Lung (tissue), 12 donors: Measurements from ENCODE around the gene ZNF132. TPM values are rescaled to one million over a fixed set of nuclear protein-coding genes. Genes with fewer than 3 reads are reported as not detected.

ENCODE experiments used
- ATAC-seq: fragments of 200-7000 bp; cut with Tn5 transposase; one replicate; pipeline ENCODE4 v1.9.1; 2020; ENCODE audit warnings: moderate number of reproducible peaks; ENCODE audit not compliant: insufficient read depth, low FRiP score
- DNase-seq, 3 donors: peaks; one replicate each; pipeline ENCODE4 v3.0.0-alpha.2; 2013 to 2017
- H3K27ac ChIP-seq, 2 donors: one replicate each; pipeline ENCODE4 v1.5.1; 2013; ENCODE audit warnings: mild to moderate bottlenecking in 2 of 2, moderate library complexity in 2 of 2, control low read depth in 1 of 2, inconsistent platforms in 1 of 2, low read depth in 1 of 2, low read length in 1 of 2
- H3K27me3 ChIP-seq, 3 donors: one replicate each; pipeline ENCODE4 v1.5.1; 2013; ENCODE audit warnings: low read length in 2 of 3; ENCODE audit not compliant: control insufficient read depth in 3 of 3, insufficient read depth in 3 of 3
- H3K36me3 ChIP-seq, 4 donors: one replicate each; pipeline ENCODE4 v1.5.1; 2013; ENCODE audit warnings: low read length in 4 of 4, mild to moderate bottlenecking in 1 of 4, moderate library complexity in 1 of 4; ENCODE audit not compliant: control insufficient read depth in 4 of 4, insufficient read depth in 4 of 4
- H3K4me1 ChIP-seq, 5 donors: one replicate each; pipeline ENCODE4 v1.5.1; 2013; ENCODE audit warnings: low read length in 5 of 5, mild to moderate bottlenecking in 2 of 5, moderate library complexity in 1 of 5; ENCODE audit not compliant: control insufficient read depth in 5 of 5, insufficient read depth in 5 of 5
- H3K4me3 ChIP-seq: one replicate; pipeline ENCODE4 v1.5.1; 2013; ENCODE audit warnings: mild to moderate bottlenecking, control low read depth, moderate library complexity
- H3K9ac ChIP-seq, 2 donors: one replicate each; pipeline ENCODE4 v1.5.1; 2013; ENCODE audit warnings: low read length in 2 of 2, control low read depth in 1 of 2; ENCODE audit not compliant: insufficient read depth in 1 of 2
- H3K9me3 ChIP-seq, 4 donors: one replicate each; pipeline ENCODE4 v1.5.1; 2013; ENCODE audit warnings: low read length in 3 of 4, mild to moderate bottlenecking in 1 of 4, moderate library complexity in 1 of 4; ENCODE audit not compliant: control insufficient read depth in 4 of 4, insufficient read depth in 3 of 4
- CTCF ChIP-seq: IDR thresholded peaks from 2 replicates; pipeline ENCODE4 v1.5.1; 2012; ENCODE audit warnings: mild to moderate bottlenecking; ENCODE audit errors: control extremely low read depth, extremely low read depth
- WGBS, 2 donors: extraction: QIAGEN DNeasy Blood & Tissue Kit; methylation state at CpG; one replicate each; pipeline ENCODE4 v1.1.7; 2013; 5-methylcytosine and 5-hydroxymethylcytosine counted together
- polyA plus RNA-seq, 2 donors: library from polyadenylated mRNA; stranded (reverse); fragments of 200-250 nt; gene quantifications; one replicate each; pipeline ENCODE4 v1.2.1, GENCODE V29; 2013
- total RNA-seq, 2 donors: library from RNA; depleted of rRNA in 1 of 2; stranded (reverse); fragments of >200 nt in 1 of 2; gene quantifications; one replicate each; pipeline ENCODE4 v1.2.1, GENCODE V29; 2014 to 2021
- donor health status: control.
- donor health status: control.
- donor health status: Bipolar disorder and iron deficiency.
- donor health status: healthy.
- donor health status: DM: yes; HTN: yes; CAD: no.

Gene ZNF132
- total and polyA plus RNA-seq, 4 donors = 1.0 to 7.4 (median 2.9) TPM

- ATAC-seq = no peak
- Histone ChIP-seq H3K9ac (no peak overlapping the region), H3K4me1 (peaks cover 0 to 19% (median 11%) of the 10 kb centered on the region in 5 donors), H3K9me3 (peaks cover 0 to 2% (median 0%) of the 10 kb centered on the region in 4 donors), H3K27me3 (peaks cover 0 to 20% (median 9%) of the 10 kb centered on the region in 3 donors), H3K27ac (no peak overlapping the region), H3K4me3 (no peak overlapping the region), H3K36me3 (peaks cover 0 to 3% (median 1%) of the 10 kb centered on the region in 4 donors)
- no peak for TF ChIP-seq CTCF
- 97 to 100% methylated on average over 3 of the region's 3 CpGs for WGBS, 2 donors
- no peak for DNase-seq
Measured at GRCh38 chr19:58399903-58400302, 40.0 kb downstream of the ZNF132 start.

GRCh38 chr19:58398545-58398944 is 41.4 kb downstream of the ZNF132 start:
- DNase-seq = no peak
- Histone ChIP-seq H3K27ac (no peak overlapping the region), H3K4me1 (peaks cover 0 to 18% (median 11%) of the 10 kb centered on the region in 5 donors)

GRCh38 chr19:58398087-58398486 is 41.9 kb downstream of the ZNF132 start:
- 83 to 84% methylated on average over 4 of the region's 4 CpGs for WGBS, 2 donors
- peaks cover 0 to 20% (median 16%) of the 10 kb centered on the region in 4 donors for H3K36me3 ChIP-seq
- no peak overlapping the region for H3K4me3 ChIP-seq
- peaks cover 0 to 18% (median 11%) of the 10 kb centered on the region in 5 donors for H3K4me1 ChIP-seq
- DNase-seq = no peak
- ATAC-seq = no peak
- peaks cover 0 to 5% (median 0%) of the 10 kb centered on the region in 4 donors for H3K9me3 ChIP-seq
- H3K27me3 ChIP-seq = peaks cover 0 to 21% (median 11%) of the 10 kb centered on the region in 3 donors
- no peak for TF ChIP-seq CTCF
- no peak overlapping the region for H3K9ac ChIP-seq
- no peak overlapping the region for H3K27ac ChIP-seq

More at GRCh38 chr19:58398545-58398944, 41.4 kb downstream of the ZNF132 start:
- Histone ChIP-seq H3K9ac (no peak overlapping the region), H3K4me3 (no peak overlapping the region), H3K36me3 (peaks cover 0 to 16% (median 12%) of the 10 kb centered on the region in 4 donors), H3K27me3 (peaks cover 0 to 21% (median 11%) of the 10 kb centered on the region in 3 donors), H3K9me3 (peaks cover 0 to 5% (median 0%) of the 10 kb centered on the region in 4 donors)
- ATAC-seq = no peak
- WGBS, 2 donors = 95 to 97% methylated on average over 6 of the region's 6 CpGs
- no peak for TF ChIP-seq CTCF
